GM19468 (cell line): Measurements from ENCODE around the gene CCDC9.
"Not testable (repeated sequence)": the region's sequence is repeated elsewhere in the genome, so short reads cannot be mapped to it uniquely, and the experiment has no call there.

Source experiments
- ATAC-seq: cut with Tn5 transposase; IDR thresholded peaks from one replicate; pipeline ENCODE4 v1.9.1; 2021; ENCODE audit warnings: mild to moderate bottlenecking, moderate library complexity, moderate number of reproducible peaks; ENCODE audit not compliant: unreplicated experiment; ENCODE audit errors: extremely low read depth

Gene CCDC9

DNA sequence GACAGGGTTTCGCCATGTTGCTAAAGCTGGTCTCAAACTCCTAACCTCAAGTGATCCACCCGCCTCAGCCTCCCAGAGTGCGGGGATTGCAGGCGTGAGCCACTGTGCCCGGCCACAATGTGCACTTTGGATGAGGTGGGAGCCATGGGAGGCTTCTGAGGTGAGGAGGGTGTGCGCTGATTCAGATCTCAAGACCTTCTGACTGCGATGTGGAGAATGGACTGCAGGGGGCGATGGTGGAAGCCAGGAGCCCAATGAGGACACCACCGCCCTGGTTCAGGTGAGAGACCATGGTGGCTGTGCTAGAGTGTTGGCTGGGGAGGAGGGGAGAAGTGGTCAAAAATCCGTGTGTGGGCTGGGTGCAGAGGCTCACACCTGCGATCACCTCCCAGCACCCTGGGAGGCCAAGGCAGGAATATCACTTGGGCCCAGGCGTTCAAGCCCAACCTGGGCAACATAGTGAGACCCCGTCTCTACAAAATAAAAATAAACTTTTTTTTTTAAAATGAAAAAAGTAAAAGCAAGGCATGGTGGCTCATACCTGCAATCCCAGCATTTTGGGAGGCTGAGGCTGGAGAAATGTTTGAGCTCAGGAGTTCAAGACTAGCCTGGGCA lies 24.0 kb downstream of the CCDC9 start:
- no peak for ATAC-seq

DNA sequence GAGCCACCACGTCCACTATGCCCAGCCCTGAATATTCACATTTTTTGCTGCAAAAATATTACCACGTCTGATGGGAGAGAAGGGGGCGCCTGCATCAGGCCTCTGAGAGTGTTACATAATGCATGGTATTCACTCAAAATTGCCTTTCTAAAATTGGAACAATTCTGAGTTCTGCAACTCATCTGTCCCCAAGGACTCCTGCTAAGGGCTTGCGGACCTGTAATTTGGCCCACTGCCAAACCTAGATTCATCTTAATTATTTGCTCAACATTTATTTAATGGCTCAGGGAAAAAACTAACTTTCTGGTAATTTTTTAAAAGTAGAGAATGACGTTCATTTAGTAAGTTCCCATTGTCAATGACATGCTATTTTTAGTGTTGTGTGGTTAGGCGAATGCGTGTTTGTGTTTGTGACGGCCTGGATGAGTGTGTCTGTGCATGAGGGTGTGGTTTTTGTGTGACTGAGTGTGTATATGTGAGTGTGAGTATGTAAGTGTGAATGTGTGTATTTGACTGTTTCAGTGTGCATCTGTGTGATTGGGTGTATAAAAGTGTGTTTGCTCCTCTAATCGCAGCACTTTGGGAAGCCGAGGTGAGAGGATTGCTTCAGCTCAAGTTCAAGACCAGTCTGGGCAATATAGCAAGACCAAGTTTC lies 27.2 kb downstream of the CCDC9 start:
- ATAC-seq, result no peak

DNA sequence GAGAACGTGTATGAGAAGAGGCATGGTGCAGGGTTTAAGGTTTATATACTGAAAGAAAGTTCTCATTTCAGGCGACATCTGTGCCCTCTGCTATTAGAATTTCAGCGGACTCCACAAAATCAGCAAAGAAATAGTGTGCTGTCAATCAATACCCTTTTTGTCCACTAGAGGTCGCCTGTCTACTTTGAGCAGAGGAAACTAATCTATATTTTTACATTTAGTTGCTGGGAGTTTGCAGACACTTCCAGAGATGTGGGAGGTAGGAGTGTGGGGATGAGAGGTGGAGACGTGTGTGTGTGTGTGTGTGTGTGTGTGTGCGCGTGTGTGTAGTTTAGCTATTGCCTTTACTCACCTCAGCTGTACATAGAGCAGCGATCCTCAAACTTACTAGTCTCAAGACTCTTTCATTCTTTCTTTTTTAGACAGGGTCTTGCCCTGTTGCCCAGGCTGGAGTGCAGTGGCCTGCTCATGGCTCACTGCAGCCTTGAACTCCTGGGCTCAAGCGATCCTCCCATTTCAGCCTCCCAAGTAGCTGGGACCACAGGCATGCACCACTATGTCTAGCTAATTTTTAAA lies 28.1 kb downstream of the CCDC9 start:
- ATAC-seq, result no peak

DNA sequence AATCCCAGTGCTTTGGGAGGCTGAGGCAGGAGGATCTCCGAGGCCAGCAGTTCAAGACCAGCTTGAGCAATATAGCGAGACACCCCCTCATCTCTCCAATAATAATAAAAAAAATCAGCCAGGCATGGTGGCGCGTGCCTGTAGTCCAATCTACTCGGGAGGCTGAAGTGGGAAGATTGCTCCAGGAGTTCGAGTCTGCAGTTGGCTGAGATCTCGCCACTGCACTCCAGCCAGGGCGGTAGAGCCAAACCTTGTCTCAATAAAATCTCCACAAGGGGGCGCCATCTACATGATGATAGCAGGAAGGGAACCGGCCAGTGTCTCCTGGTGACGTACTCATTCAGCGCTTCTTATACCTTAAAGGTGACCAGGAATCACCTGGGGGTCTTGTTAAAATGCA lies 39.7 kb downstream of the CCDC9 start:
- ATAC-seq, result no peak

DNA sequence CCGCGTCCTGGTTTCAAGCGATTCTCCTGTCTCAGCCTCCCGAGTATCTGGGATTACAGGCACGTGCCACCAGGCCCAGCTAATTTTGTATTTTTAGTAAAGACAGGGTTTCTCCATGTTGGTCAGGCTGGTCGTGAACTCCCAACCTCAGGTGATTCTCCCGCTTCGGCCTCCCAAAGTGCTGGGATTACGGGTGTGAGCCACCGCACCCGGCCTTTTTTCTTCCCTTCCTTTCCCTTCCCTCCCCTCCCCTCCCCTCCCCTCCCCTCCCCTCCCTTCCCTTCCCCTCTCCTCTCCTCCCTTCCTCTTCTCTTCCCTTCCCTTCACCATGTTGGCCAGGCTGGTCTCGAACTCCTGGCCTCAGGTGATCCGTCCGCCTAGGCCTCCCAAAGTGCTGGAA lies 44.5 kb downstream of the CCDC9 start:
- ATAC-seq, result not testable (repeated sequence)

DNA sequence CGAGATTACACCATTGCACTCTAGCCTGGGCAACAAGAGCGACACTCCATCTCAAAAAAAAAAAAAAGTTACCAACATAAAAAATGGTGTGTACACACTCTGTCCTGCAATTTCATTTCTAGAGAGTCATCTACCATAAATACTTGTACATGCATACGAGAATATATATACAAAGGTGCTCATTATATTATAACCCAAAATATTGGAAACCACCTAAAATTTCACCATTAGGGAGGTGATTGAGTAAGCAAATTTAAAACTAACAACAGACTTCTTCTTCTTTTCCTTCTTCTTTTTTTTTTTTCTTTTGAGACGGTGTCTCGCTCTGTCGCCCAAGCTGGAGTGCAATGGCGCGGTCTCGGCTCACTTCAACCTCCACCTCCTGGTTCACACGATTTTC lies 45.9 kb downstream of the CCDC9 start:
- no peak for ATAC-seq

DNA sequence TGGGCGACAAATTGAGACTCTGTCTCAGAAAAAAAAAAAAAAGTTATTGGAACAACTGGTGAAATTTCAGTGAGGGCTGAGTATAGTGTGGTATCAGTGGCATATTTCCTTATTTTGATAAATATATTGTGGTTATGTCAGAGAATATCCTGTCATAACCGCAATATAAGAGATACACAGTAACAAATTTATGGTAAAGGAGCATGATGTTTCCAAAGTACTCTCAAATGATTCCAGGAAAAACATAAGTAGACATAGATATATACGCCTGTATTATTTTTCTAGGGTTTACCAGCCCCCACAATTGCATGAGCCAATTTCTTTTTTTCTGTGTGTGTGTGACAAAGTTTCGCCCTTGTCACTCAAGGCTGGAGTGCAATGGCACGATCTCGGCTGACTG lies 47.6 kb downstream of the CCDC9 start:
- no peak for ATAC-seq

DNA sequence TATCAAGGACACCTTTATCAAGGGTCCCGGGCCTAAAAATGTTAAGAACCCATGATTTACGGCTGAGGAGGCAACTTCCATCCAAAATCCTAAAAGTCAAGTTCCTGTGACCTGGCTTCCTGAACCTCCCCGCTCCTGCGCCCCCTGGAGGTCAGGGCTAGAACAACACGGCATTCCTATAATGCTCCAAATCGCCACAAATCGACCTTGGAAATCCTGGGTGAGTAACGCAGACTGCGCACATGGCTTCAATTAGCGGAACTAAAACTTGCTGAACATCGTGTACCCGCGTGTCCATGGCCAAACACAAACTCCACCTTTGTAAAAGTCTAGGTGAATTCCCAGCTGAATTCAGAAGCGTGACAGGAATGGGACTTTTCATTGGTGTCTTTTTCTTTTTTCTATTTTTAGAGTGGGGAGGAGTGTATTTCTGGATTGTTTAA lies 49.0 kb downstream of the CCDC9 start:
- no peak for ATAC-seq

DNA sequence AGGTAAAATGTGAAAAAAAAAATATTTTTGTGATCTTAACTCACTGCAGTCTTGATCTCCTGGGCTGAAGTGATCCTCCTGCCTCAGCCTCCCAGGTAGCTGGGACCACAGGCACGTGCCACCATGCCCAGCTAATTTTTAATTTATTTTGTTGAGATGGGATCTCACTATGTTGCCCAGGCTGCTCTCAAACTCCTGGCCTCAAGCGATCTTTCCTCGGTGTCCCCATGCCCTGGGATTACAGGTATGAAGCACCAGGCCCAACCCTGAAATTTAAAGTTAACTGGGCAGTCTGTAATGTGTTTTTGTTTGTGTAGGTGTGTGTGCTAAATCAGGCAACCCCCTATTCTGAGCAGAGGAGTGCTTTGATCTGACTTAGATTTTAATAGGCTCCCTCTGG lies 50.0 kb downstream of the CCDC9 start:
- ATAC-seq, result no peak

DNA sequence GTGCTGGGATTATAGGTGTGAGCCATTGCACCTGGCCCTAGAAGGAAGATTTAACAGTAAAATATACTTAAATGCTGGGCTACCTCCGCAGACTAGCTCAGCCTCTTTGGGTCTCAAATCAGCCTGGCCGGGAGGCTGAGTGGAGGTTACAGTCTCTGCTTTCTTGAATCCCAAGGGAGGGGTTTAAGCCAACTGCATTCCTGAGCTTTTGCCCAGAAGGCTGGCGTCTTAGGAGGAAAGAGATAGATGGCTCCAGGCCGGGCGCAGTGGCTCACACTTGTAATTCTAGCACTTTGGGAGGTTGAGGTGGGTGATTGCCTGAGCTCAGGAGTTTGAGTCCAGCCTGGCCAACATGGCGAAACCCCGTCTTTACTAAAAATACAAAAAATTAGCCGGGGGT lies 52.7 kb downstream of the CCDC9 start:
- no peak for ATAC-seq

DNA sequence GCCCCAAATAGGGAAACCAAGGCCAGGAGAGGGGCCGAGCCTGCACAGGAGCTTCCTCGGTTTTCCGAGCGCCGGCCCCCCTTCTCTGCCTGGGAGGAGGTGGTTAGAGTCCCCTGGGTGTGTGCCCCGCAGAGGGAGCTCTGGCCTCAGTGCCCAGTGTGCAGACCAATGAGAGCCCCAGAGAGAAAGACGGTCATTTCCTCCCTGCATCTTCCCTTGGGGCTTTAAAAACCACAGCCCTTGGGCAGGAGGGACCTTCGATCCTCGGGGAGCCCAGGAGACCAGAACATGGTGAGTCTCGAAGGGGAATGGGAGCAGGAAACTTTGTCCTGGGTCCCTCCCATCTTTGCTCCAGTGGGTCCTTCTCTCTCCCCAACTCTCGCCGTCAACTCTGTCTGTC lies 53.3 kb downstream of the CCDC9 start, which contains the start of gene C5AR1:
TSS of gene C5AR1 (plus strand) at position 254 of the 400 bp plus-strand sequence. CDS start at position 289, 35 bp downstream.
- no peak for ATAC-seq

DNA sequence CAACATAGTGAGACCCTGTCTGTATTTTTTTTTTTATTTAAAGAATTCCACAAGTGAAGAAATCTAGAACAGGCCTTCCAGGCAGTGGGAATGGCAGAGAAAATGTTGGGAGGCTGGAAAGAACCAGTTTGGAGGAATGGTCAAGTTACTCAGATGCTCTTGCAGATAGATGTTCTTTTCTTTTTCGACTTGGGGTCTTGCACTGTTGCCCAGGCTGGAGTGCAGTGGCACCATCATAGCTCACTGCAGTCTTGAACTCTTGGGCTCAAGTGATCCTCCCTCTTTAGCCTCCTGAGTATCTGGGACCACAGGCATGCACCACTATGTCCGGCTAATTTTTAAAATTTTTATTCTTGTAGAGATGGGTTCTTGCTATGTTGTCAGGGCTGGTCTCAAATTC lies 54.0 kb downstream of the CCDC9 start:
- ATAC-seq, result no peak

DNA sequence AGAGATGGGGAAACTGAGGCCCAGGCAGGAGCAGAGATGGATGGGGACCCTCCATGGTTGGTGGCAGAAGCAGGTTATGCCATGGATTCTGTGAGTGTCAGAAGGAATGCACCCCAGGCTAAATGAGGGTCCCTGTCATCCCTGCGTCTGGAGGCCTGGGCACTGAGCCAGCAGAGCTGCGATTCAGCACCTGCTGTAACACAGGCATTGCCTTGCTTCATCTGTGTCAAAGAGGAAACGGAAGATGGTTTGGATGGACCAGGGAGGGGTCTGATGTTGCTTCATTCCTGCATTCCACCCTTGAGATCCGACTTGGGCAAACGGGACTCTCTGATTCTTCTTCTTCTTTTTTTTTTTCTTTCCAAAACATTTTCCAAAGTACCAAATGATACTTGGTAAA lies 54.5 kb downstream of the CCDC9 start:
- ATAC-seq, result no peak

DNA sequence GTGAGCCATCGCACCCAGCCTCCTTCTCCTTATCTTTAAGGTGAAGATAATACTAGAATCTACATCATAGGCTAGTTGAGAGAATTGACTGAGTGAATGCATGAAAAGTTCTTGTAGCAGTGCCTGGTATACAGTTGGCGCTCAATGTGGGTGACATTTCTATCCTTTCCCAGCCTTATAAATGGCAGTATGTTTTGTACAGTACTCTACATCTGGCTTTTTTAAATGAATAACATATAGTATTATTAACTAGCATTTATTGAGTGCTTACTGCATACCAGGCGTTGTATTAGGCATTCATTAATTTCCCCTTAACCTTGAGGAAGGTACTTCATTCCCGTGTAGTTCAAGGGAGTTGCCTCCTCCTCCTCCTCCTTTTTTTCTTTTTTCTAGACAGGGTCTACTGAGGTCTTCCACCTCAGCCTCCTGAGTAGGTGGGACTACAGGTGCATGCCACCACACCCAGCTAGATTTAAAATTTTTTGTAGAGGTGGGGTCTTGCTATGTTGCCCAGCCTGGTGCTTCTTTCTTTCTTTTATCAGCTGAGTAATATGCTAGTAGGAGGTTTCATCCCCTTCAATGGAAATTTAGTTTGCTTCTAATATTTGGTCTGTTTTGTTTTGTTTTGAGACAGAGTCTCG lies 56.2 kb downstream of the CCDC9 start:
- ATAC-seq, result no peak

DNA sequence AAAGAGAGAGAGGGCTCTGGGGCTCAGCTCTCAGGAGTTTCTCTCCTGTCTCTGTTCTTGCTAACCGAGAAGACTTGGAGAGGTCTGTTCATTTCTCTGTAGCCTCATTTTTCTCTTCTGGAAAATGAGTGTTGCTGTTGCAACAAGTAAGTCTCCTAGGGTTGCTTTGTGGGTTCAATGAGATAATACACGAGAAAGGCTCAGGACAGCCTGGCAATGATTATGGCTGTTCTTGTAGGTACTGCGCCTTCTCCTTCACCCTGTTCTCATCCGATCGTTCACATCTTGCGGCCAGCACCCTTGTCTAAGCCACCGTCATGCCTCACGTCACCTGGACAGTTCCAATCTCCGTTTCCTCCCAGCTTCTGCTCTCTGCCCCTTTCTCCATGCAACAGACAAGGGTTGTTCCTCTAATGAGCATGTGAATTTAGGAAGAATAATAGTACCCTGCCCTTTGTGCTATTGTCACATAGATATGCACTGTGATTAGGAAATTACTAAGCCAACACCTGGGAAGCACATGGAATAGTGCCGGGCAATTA lies 57.5 kb downstream of the CCDC9 start:
- no peak for ATAC-seq

DNA sequence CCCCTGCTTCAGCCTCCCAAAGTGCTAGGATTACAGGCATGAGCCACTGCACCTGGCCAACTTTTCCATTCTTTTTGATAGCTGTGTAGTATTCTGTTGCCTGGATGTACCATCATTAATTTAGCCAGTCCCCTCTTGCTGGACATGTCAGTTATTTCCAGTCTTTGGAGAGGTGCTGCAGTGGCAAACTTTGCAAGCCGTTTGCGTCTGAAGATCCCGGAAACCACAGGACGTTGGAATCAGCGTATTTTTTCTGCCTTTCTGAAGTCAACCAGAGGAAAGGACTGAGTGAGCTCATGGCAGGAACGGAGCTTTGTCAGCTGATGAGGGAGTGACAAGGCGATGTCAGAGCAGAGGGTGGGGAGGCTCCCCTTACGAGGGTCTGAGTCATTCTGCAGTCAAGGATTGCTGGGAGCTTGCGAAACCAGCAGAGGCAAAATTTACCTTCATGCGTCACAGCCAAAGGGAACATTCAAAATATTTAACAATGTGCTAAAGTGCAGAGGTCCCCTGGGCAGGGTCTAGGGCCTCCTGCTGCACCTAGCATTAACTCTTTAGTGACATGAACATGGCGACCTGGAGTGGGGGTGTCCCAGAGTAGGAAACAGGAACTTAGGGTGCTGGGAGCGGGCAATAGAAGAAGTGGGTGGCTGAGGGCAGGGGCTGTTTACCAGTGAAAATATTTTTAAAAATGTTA lies 58.9 kb downstream of the CCDC9 start:
- ATAC-seq, result no peak

DNA sequence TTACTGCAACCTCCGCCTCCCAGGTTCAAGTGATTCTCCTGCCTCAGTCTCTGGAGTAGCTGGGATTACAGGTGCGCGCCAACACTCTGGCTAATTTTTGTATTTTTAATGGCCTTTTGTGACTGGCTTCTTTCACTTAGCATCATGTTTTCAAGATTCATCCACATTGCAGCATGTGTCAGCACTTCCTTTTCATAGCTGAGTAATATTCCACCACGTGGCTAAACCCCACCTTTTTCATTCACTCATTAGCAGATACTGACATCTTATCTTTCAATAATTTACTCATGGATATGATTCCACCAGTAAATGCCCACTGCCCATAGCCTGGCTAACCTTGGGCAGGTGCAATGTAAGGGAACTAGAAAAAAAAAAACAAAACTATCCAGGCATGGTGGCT lies 60.2 kb downstream of the CCDC9 start:
- ATAC-seq, result no peak

DNA sequence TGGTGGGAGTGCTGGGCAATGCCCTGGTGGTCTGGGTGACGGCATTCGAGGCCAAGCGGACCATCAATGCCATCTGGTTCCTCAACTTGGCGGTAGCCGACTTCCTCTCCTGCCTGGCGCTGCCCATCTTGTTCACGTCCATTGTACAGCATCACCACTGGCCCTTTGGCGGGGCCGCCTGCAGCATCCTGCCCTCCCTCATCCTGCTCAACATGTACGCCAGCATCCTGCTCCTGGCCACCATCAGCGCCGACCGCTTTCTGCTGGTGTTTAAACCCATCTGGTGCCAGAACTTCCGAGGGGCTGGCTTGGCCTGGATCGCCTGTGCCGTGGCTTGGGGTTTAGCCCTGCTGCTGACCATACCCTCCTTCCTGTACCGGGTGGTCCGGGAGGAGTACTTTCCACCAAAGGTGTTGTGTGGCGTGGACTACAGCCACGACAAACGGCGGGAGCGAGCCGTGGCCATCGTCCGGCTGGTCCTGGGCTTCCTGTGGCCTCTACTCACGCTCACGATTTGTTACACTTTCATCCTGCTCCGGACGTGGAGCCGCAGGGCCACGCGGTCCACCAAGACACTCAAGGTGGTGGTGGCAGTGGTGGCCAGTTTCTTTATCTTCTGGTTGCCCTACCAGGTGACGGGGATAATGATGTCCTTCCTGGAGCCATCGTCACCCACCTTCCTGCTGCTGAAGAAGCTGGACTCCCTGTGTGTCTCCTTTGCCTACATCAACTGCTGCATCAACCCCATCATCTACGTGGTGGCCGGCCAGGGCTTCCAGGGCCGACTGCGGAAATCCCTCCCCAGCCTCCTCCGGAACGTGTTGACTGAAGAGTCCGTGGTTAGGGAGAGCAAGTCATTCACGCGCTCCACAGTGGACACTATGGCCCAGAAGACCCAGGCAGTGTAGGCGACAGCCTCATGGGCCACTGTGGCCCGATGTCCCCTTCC lies 63.9 kb downstream of the CCDC9 start:
- ATAC-seq, result no peak
